Superior temporal gyrus (tissue), 1 donor: ENCODE data around the gene CRYBA4.

ENCODE experiments used
- DNase-seq: peaks from one replicate; pipeline ENCODE4 v3.0.0-alpha.2; 2016; ENCODE audit errors: extremely low spot score

The CRYBA4 gene

DNA sequence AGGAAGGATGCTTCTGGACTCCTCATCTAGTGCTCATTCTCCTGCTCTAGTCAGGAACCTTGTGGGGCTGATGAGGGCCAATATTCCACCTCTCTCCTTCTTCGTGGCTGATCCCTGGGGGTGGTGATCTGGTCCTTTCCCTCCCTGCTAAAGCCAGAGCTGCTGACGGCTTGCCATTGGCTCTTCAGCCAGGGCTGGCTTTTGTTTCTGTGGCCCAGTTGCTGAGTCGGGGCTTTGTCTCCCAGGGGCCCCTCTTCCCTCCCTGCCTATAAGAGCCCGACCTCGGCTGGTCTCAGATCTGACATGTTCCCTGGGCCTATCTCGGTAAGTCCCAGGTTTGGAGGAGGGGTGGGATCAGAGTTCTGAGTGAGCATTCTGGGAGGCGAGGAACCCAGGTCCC, at the start of gene CRYBA4:
TSS of gene CRYBA4 (plus strand) at position 301 of the 400 bp plus-strand sequence. CDS start 634 bp downstream, outside the sequence.
- no peak for DNase-seq

DNA sequence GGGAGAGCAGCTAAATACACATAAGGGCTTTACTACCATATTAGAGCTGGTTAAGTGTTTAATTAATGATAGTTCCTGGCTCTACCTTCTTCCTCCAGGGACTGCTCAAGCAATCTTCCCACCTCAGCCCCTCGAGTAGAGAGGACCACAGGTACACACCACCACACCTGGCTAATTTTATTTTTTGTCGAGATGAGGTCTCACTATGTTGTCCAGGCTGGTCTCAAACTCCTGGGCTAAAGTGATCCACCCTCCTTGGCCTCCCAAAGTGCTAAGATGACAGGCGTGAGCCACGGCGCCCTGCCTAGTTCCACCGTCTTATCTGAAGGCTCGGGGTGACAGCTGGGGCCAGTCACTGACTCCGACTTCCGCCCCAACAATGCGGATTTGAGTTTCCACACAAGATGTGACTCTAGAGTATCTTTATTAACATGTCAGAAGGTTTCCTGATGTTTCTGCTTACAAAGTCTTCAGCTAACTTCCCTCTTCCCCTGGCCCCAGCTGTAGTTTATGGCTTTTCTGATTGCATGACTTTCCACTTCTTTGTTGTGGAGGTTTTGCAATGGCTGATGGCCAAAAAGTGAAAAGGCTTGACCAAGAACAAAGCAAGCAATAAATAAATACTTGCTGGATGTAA, 48.6 kb upstream of the CRYBA4 start:
- DNase-seq = no peak

DNA sequence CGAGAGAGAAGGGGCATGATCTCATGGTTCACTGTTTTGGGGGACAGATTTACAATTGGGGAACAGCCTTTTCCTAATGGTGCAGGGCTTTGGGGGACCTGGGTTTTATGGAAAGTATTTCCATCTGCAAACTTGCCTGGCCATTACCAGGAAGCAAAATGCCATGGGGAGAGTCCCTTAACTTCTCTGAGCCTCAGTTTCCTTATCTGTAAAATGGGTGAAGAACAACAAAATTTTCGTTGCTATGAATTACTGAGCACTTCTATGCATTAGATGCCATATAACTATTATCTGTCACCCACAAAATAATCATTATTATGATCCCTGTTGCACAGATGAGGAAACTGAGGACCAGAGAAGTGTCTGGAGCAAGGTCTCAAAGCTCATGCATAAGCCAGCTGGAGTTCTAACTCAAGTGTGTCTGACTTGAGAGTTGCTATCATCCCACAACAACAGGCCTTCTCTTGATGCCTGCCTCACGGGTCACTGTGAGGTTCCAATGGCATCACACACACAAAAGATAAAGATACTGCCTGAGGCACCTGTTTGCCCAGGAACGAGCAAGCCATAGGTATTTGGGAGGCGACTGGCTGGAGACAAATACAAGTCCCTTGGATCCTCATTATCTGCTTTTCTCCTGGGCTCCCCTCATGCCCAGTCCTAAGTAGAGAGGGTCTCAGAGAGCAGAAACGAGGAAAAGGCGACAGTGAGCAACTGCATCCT, 47.6 kb upstream of the CRYBA4 start:
- no peak for DNase-seq

DNA sequence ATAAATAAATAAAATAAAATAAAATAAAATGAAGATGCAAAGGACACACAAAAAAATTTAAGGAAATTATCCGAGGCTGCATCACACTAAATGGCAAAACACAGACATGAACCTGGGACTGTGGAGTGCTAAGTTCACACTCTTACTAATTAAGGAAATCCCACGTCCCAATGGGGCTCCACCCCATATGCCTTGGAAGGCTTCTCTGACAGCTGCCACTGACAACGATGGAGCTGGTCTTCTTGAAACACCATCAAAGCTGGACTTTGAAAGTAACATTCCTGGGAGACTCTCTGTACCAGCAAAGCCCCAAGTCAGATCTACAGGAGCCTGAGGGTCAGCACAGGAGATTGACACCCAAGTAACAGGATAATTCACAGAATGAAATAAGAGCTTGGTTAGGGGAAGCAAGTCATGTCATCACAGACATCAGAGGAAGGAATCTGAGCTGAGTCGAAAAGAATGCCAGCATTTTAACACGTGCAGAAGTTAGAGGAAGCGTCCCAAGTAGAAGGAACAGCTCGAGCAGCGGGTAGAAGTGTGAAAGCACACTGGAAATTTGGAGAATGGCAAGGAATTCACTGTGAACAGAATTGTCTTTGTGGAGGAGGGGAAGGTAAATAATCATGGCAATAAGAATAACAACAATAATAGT, 45.6 kb upstream of the CRYBA4 start:
- DNase-seq = no peak

DNA sequence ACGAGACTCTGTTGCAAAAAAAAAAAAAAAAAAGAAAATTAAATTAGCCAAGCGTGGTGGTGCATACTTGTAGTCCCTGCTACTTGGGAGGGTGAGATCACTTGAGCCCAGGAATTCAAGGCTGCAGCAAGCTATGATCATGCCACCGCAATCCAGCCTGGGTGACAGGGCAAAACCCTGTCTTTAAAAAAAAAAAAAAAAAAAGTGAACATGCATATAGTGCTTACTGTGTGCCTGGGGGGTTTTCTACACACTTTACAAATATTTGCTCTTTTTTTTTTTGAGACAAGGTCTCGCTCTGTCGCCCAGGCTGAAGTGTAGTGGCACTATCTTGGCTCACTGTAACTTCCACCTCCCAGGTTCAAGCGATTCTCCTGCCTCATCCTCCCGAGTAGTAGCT, 44.7 kb upstream of the CRYBA4 start:
- DNase-seq = no peak

DNA sequence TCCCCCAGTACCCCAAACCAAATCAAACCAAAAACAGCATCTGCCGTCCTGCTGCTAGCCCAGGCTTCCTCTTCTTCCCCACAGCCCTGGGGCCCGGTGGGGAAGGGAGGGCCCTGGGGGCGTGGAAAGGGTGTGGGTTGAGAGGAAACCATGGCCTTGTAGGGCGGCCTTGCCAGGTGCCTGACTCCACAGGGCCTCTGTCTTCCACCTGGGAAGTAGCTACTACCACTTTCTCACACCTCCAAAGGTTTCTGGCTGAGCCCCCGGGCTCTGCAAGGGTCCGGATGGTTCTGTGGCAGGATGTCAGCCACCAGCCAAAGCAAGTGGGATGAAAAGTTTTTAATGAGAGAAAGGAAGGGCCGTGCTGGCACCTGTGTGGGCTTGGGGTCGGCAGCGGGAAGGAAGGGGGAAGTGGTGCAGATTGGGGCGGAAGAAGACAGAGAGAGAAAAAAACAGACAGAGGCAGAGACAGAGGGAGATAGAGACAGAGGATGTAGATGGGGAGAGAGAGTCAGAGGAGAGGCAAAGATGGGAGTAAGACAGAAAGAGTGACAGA, 42.4 kb upstream of the CRYBA4 start:
- no peak for DNase-seq

DNA sequence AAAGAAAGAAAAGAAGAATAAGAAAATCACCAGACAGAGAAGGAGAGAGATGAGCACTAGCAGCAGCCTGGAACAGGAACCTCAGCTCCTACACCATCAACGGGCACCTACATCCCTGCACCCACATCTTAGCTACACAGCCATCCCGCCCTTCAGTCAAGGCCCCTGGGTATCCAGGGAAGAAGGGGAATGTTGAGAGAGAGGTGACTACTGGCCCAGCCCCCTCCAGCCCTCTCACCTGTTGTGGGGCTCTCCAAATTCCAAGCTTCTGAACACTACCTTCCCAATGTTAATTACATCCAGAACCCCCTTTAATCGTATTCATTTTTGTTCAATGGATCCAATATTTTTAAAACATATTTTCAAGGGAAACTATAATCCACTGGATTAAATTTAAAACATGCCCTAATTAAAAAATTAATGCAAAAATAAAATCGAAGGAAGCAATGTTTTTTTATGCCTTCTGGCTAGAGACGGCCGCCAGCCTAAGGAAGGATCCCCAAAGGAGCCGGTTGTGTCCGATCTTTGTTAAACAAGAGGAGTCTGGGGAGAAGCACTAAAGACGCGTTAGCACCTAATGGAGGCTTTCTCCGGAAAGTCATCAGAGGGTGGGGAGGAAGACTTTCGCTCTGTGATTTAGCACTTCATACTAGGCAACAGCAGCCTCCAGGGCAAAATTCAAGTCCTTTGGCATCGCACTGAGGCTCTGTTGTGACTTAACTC, 41.4 kb upstream of the CRYBA4 start:
- no peak for DNase-seq

DNA sequence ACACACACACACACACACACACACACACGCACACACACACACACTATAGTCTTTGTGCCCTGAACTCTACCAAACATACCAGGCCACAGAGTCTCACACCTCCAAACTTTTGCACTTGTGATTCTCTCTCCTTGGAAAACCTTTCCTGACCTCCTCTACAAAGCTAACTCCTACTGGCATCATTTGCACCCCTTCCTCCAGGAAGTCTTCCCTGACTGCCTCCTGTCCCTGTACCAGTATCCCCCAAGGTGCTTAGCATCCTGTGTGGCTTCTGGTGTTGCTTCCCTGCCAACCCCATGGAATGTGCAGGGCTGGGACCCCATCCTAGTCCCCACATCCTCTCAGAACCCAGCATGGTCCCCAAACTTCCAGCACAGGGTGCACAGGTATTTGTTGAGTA, 40.7 kb upstream of the CRYBA4 start:
- no peak for DNase-seq

DNA sequence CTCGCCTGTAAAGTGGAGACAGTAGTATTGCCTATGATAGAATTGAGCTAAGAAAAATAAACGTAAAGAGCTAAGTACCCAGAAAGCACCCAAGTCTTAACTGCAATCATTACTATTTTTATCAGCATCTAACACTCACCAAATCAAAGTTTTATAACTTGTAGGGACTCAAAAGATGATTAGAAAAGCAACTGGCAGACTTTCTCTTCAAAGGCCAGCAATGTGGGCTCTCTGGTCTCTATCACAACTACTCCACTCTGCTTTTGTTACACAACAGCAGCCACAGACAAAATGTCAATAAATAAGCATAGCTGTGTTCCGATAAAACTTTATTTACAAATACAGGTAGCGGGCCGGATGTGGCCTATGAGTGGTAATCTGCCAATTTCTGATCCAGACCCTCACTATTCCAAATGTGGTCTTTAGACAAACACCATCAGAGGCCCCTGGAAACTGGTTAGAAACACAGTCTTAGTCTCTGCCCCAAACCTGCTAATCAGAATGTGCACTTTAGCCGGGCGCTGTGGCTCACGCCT, 40.1 kb upstream of the CRYBA4 start:
- no peak for DNase-seq

DNA sequence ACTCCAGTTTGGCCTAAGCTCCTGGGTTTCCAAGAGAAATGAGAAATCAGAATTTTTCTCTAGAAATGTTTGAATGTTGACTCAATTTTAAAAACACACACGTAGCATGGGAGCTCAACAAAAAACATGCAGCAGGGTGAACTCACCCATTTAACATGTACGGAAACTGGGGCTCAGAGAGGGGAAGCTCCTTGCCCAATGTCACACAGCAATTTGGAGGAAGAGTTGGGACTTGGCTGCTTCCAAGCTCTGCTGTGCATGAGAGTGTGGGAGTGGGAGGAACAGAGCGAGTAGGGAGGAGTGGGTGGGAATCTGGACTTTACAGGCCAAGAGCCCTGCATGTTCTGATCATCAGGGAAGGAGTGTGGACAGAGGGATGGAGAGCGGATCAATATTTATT, 37.8 kb upstream of the CRYBA4 start:
- no peak for DNase-seq

DNA sequence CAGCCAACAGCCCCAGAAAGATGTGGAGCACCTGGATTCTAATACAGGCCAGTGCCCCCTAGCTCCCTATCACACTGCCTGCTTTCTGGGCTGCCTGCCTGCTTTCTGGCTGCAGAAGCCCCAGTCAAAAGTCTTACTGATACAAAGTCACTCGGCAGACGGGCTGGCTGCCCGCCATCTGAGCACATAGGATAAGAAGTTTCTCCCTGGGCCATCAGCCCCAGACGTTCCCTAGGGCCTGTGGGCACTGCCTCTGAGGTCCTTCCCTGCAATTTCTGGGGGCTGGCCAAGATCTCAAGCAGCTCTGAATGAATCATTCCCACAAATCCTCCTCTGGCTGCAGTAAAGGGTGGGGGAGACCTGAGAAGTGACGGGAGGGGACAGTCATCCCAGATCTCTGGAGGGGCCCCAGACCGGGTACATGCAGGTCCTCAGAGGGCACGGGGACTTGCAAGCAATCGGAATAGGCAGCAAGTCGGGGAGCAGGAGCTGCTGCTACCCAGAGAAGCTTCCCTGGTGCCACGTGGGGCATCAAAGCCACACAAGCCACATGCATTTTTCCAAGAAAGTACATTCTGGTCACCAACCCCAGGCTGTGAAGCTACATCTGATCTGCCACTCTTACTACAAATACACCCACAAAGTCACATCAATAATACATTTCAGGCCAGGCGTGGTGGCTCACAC, 36.5 kb upstream of the CRYBA4 start:
- no peak for DNase-seq

DNA sequence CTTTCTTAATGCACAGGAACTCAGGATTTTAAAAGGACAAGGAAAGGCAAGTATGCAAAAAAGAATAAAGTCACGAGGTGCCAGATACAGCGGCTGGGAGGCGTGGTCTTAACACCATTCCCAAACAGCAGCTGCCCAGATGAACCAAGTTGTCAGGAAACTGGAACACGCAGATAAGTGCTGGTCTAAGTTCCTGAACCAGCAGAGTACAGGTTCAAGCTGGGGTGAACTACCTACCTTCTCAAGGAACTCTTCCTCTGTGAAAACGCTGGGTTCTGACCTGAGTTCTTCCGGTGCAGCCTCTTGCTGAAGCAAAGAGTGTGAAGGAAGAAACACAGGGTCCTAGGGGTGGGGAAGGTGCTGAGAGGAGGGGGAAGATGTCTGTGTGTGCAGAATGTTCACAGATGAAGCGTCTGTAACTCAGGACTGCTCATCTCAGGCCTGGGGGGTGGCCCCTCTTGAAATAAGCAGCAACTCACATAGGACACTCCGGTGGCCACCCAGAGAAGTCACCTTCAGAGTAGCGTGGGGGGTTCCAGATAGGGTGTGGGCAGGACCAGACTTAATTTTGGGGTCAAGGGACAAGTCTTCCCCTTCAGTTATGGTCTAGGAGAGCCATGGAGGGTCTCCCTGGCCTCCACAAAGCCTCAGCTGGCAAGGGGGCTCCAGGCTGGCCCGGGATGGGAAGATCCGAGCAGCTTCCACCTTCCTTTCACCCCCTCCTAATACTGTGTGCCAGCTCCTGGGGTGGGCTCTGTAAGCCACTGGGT, 35.0 kb upstream of the CRYBA4 start:
- DNase-seq = no peak

DNA sequence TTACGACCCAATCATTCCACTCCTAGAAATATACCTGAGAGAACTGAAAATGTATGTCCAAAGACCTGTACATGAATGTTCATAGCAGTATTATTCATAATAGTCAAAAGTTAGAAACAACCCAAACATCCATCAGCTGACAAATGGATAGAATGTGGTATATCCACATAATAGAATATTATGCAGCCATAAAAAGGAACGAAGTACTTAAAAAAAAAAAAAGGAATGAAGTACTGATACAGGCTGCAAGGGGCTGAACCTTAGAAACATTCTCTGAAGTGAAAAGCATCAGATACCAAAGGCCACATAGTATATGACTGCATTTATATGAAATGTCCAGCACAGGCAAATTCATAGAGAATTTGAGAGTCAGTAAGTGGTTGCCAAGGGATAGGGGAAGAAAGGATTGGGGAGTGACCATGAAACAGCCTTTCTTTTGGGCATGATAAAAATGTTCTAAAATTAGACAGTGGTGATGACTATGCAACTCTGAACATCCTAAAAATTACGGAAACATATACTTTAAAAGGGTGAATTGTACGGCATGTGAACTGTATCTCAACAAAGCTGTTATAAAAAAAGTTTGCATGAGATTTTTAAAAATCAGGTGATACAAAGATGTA, 33.7 kb upstream of the CRYBA4 start:
- DNase-seq = no peak

DNA sequence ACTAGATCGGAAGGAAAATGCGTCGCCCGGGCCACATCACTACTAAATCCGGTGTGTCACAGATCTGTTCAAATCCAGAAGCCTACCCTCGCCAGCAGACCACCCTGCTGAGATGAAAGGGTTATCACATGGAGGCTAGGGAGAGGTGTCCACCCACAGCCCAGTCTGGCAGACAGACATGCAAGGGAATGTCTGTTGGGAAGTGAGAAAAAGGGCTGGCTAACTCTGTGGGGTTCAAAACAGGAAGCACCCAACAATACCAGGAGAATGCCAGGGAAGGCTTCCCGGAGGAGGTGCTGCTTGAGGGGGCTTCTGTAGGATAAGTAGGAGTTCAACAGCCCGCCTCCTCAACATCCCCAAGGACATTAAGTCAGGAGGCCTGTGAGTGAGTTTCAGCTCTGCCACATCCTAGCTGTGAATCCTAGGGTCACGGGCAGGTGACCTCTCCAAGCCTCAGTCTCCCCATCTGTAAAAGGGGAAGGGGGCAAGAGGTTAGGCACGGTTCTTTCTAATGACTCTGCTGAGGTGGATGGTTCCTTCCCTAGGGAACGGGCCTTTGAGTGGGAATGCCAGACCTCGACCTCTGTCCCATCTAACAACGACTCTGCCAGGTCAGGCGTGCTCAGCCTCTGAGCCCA, 32.9 kb upstream of the CRYBA4 start:
- DNase-seq = no peak

DNA sequence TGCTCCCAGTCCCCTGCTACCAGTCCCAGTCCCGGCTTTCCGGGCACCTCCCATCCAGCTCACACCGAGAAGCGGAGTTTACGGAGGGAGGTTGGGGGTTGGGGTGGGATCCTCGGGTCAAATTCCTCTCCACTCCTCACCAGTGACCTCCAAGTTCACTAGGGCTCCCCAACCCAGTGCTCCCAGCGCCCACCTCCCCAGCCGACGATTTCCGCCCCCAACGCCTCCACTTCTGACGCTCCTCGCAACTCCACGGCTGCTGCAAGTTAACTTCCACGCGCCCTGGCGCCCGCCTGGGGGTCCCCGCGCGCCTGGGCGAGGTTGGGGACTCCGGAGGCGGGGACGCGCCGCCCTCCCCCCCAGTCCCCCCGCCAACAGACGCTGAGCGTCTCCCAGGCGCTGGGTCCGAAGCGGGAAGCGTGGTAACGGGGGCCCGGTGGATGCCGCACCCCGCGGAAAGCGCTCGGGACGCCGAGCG, 32.4 kb upstream of the CRYBA4 start:
- no peak for DNase-seq

DNA sequence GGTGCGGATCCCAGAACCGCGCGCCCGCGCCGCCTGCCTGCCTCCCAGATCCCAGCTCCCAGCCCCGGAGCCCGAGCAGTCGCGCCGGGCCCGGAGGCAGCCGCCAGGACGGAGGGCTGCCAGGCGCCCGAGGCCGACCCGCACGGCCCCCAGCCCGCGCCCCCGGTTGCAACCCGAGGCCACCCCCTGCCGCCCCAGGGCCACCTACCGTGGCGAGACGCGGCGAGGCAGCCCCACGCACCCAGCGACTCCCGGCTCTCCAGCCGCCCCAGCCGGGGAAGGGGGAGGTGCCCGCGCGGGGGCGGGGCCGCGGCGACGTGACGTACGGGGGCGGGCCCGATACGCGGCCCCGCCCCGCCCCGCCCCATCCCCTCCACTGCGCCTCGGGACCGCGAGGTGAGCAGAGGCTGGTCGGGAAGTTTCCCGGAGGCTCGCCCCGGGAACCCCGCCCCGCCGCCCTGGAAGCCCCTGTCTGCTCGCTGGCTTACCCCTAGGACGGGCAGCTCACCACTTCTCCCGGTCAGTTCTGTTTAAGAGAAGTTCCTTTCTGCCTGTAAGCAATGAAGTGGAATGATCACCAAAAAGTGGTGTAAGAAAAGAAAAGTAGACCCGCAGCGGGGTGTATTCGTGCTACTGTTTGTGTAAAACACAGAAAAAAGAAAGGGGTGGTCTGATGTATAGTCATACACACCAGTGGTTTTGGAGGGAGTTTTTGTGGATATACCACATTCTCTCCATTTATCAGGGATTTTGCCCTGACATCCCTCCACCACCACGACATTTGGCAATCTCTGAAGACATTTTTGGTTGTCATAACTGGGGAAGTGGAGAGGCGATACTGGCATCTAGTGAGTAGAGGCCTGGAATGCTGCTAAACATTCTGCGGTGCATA, 31.7 kb upstream of the CRYBA4 start, which contains the start of gene TPST2:
TSS of gene TPST2 (minus strand) at position 288 of the 892 bp plus-strand sequence. CDS start 48,502 bp downstream, outside the sequence.
- DNase-seq = peak; percentile 58

DNA sequence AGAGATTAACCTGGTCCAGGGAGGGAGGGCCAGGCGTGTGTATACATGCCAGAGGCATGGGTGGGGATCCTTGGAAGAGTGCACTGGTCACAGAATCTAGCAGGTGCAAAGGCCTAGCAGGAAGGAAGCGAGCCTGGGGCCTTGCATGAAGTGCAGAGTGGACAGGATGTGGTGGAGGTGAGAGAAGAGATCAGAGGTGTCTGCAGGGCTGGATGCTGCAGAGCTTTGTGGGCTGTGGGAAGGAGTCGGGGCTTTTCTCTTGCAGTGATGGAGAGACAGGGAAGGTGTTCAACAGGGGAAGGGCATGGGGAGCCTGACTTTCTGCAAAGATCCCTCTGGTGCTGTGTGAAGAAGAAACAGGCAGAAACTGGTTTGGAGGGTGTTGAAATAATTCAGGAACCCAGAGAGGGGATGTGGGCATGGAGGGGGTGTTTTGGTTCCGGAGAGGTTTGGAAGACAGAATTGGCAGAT, 29.3 kb upstream of the CRYBA4 start:
- DNase-seq = no peak

DNA sequence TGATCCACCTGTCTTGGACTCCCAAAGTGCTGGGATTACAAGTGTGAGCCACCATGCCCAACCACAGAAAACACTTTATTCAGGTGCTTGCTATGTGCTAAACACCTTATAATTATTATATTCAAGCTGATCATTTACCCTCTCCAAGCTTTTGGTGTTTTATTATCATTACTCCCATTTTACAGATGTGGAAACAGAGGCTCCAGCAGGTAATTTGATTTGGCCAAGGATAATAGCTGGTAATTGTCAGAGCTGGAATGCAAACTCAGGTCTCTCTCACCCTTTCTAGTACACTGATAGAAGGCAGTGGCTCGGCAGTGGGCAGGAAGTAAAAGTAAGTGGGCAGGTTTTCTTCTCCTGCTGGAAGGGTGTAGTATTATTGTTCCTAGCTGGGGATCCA, 28.0 kb upstream of the CRYBA4 start:
- no peak for DNase-seq
